ENCODE measurements around the gene CCL27. TPM values are rescaled to one million over a fixed set of nuclear protein-coding genes. Genes with fewer than 3 reads are reported as not detected.
A peak's percentile ranks its signal among the peaks of the same experiment; 100 is the strongest.

Gene CCL27
- total RNA-seq, 2 experiments from 2014 or later: 0.23 TPM; not detected in 1

DNA sequence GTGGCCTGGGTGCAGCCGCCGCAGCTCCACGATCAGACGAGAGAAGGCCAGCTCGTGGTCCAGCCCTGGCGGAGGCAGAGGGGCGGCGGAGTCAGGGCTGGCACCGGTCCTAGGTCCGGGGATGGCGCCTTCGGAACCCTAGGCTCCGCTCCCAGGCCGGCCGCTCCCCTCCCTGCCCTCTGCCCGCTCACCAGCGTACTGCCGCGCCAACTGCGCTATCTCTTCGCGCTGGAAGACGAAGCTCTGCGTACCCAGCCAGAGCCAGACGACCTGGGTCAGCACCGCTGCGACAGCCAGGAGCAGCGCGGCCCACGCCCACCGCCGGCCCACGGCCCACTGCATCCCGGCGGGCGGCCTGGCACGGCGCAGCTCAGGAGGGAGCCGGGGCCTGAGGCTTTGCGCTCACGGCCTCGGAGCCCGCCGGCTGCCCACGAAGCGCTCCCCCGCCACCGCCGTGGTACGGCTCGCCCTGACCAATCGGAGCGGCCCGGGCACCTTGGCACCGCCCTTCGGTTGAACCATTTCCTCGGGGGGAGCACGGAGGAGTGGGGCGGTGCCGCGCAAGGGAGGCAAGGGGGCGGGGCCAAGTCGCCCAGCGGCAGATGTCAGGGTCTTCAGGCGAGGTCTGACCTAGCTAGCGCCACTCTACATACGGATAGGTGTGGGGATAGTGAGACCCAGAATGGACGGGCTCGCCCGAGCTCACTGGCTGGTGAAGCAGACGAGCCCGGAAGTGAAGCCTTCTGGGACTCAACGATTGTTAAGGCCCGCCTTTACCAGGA is 24.9 kb downstream of the CCL27 start, which contains the start of gene SIGMAR1:
Gene SIGMAR1 (minus strand): TSS at position 432 of the 782 bp plus-strand sequence. CDS start 90 bp downstream, at position 342.
- intact Hi-C loops (cut with DNase I, micrococcal nuclease): loop anchor here (1.0 to 10.0 kb wide), 10 partner anchors 9 to 1177 kb away; partner anchors contain the start of genes DNAI1 (in 2 of the 2), FAM219A (in 2 of the 2), GALT (in 2 of the 2) and DCTN3 (in 1 of the 2)
- Mint-ChIP-seq H3K4me1 (peaks cover 40% of the 10 kb centered on the region), H3K27ac (peak within 1 kb of the TSS; percentile 92), H3K4me3 (peak within 1 kb of the TSS; percentile 84), H3K36me3 (ENCODE audit: low read depth) (peaks cover 21% of the 10 kb centered on the region), H3K9me3 (ENCODE audit: low read depth) (no peaks in the 10 kb centered on the region), H3K27me3 (no peaks in the 10 kb centered on the region)
- peak; percentile 96 for DNase-seq
- ChIA-PET POLR2A (interaction anchor here (0.5 to 3.4 kb wide), 10 partner anchors 9 to 179 kb away, joined by 3 to 16 read pairs (median 3); partner anchors contain the start of genes DCTN3, DNAI1, FAM219A and GALT), CTCF (interaction anchor here (0.6 to 8.3 kb wide), 18 partner anchors 10 to 375 kb away, joined by 3 to 131 read pairs (median 5); partner anchors contain the start of genes DCTN3, GALT, IL11RA and RPP25L)
- ATAC-seq: peak; percentile 94

GRCh38 chr9:34636791-34637355 is 25.6 kb downstream of the CCL27 start:
- H3K27ac Mint-ChIP-seq: peak overlapping the region; percentile 87
- H3K9me3 Mint-ChIP-seq (ENCODE audit: low read depth): no peaks in the 10 kb centered on the region
- ATAC-seq: peak; percentile 2
- H3K27me3 Mint-ChIP-seq: no peaks in the 10 kb centered on the region
- peaks cover 40% of the 10 kb centered on the region for H3K4me1 Mint-ChIP-seq
- peak overlapping the region; percentile 84 for H3K4me3 Mint-ChIP-seq
- POLR2A ChIA-PET: interaction anchor here (0.5 to 3.4 kb wide), 5 partner anchors 10 to 28 kb away, joined by 3 to 16 read pairs (median 3); partner anchors contain the start of genes DCTN3 and GALT
- peak; percentile 41 for DNase-seq
- CTCF ChIA-PET: interaction anchor here (0.8 to 8.3 kb wide), 12 partner anchors 10 to 233 kb away, joined by 3 to 131 read pairs (median 8); partner anchors contain the start of genes DCTN3, GALT, IL11RA and RPP25L
- H3K36me3 Mint-ChIP-seq (ENCODE audit: low read depth): peaks cover 21% of the 10 kb centered on the region
- intact Hi-C loops (cut with DNase I, micrococcal nuclease): loop anchor here (1.0 to 10.0 kb wide), 10 partner anchors 9 to 1178 kb away; partner anchors contain the start of genes DNAI1 (in 2 of the 2), FAM219A (in 2 of the 2), DCTN3 (in 1 of the 2) and GALT (in 1 of the 2)

DNA sequence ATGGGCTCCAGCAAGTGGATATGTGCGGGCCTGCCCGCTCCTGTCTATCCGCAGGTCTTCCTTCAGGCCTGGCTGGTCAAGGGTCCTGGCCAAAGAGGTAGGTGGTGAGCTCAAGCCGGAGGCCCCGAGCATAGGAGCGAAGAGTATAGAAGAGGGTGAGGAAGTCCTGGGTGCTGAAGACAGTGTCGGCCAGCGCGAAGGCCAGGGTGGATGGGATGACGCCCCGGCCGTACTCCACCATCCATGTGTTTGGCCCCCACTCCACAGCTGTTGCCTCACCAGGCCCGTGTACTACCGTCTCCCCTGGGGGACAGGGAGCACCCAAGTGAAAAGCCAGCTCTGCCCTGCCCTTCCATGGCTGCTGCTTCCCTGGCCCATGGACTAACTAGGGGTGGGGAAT is 26.9 kb downstream of the CCL27 start:
- ChIA-PET CTCF (interaction anchor here (0.9 to 8.3 kb wide), 10 partner anchors 10 to 232 kb away, joined by 3 to 131 read pairs (median 20); partner anchors contain the start of genes DCTN3, GALT, IL11RA and RPP25L), POLR2A (interaction anchor here (1.8 kb wide), 1 partner anchor 16 kb away, joined by 4 read pairs; the partner anchor contains the start of gene DCTN3)
- H3K36me3 Mint-ChIP-seq (ENCODE audit: low read depth): peaks cover 21% of the 10 kb centered on the region
- ATAC-seq: no peak
- DNase-seq: no peak
- peak overlapping the region; percentile 84 for H3K4me3 Mint-ChIP-seq
- peaks cover 37% of the 10 kb centered on the region for H3K4me1 Mint-ChIP-seq
- no peak overlapping the region for H3K27ac Mint-ChIP-seq
- H3K27me3 Mint-ChIP-seq: peaks cover under 1% of the 10 kb centered on the region
- H3K9me3 Mint-ChIP-seq (ENCODE audit: low read depth): no peaks in the 10 kb centered on the region
- intact Hi-C loops (cut with DNase I, micrococcal nuclease): loop anchor here in 1 of 2 experiments (5.0 to 10.0 kb wide), 3 partner anchors 178 to 1179 kb away; partner anchors contain the start of genes DNAI1, FAM219A, HINT2 and SPAG8

- Mint-ChIP-seq H3K27ac (no peak overlapping the region), H3K4me1 (peaks cover 37% of the 10 kb centered on the region), H3K9me3 (ENCODE audit: low read depth) (no peaks in the 10 kb centered on the region), H3K36me3 (ENCODE audit: low read depth) (peaks cover 21% of the 10 kb centered on the region), H3K27me3 (peaks cover 7% of the 10 kb centered on the region), H3K4me3 (no peak overlapping the region)
- ATAC-seq: no peak
- intact Hi-C loops (cut with DNase I, micrococcal nuclease): loop anchor here (1.0 to 10.0 kb wide), 5 partner anchors 14 to 1180 kb away; partner anchors contain the start of genes RPP25L (in 2 of the 2), DCTN3 (in 1 of the 2), DNAI1 (in 1 of the 2) and FAM219A (in 1 of the 2)
- CTCF ChIA-PET: interaction anchor here (0.6 to 8.3 kb wide), 32 partner anchors 9 to 1097 kb away, joined by 3 to 131 read pairs (median 4); partner anchors contain the start of genes CCL19, CCL27, DCTN3 and GALT
- no peak for DNase-seq
- POLR2A ChIA-PET: no interaction called here
Measured at GRCh38 chr9:34634551-34635248, 27.8 kb downstream of the CCL27 start.

DNA sequence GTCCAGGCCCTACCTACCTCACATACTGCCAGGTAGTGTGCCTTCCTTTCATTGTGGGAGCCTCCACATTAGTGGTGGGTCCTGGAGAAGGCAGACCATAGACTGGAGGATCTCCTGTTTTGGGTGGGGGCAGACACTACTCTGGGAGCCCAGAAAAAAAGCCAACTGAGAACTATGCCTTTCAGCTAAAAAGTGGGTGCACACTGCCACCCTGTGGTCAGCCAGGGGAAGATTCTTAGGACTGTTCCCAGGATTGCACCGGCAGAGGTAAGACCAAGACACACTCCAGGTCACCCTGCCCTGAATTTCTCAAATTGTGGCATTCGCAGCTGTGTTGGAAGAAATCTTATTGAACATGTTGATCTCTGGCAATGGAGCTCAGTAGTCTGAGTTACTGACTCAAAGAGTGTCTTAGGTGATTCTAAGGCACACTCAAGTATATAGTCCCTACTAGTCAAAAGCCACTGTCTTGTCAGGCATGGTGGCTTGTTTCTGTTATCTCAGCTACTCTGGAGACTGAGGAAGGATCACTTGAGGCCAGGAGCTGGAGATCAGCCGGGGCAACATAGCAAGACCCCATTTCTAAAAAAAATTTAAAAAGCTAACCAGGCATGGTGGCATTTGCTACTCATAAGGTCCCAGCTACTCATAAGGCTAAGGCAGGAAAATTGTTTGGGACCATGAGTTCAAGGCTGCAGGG is 28.5 kb downstream of the CCL27 start:
- ATAC-seq (peak; percentile 34), DNase-seq (peak; percentile 87)
- no peak overlapping the region for H3K4me3 Mint-ChIP-seq
- H3K36me3 Mint-ChIP-seq (ENCODE audit: low read depth): peaks cover 21% of the 10 kb centered on the region
- H3K9me3 Mint-ChIP-seq (ENCODE audit: low read depth): no peaks in the 10 kb centered on the region
- H3K4me1 Mint-ChIP-seq: peaks cover 42% of the 10 kb centered on the region
- CTCF ChIA-PET: interaction anchor here (0.6 to 8.3 kb wide), 32 partner anchors 9 to 1098 kb away, joined by 3 to 131 read pairs (median 4); partner anchors contain the start of genes CCL19, CCL27, DCTN3 and GALT
- no peak overlapping the region for H3K27ac Mint-ChIP-seq
- POLR2A ChIA-PET: no interaction called here
- intact Hi-C loops (cut with DNase I, micrococcal nuclease): loop anchor here (1.0 to 10.0 kb wide), 3 partner anchors 14 to 1181 kb away; partner anchors contain the start of genes RPP25L (in 2 of the 2), DCTN3 (in 1 of the 2), HINT2 (in 1 of the 2) and SPAG8 (in 1 of the 2)
- H3K27me3 Mint-ChIP-seq: peaks cover 12% of the 10 kb centered on the region

DNA sequence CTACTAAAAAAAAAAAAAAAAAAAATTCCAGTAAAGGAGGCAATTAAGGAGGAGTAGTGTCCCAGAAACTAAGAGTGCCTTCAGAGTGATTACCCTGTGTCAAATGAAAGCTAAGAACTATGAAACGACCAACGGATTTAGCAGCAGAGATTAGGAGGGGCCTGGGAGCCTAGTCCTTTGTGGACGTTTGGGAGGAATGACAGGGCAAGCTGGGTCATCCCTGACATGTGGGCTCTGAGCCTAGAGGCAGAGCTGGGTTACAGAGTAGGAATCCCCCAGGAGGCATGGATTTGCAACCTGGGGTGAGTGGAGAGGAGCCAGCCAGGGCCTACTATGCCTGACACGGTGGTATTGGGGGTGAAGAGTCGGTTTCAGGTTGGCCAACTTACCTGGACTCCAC is 29.3 kb downstream of the CCL27 start:
- H3K4me1 Mint-ChIP-seq: peaks cover 38% of the 10 kb centered on the region
- intact Hi-C loops (cut with DNase I, micrococcal nuclease): loop anchor here in 1 of 2 experiments (10.0 kb wide), 1 partner anchor 1182 kb away; the partner anchor contains the start of genes HINT2 and SPAG8
- no peak overlapping the region for H3K27ac Mint-ChIP-seq
- no peaks in the 10 kb centered on the region for H3K9me3 Mint-ChIP-seq (ENCODE audit: low read depth)
- no peak overlapping the region for H3K4me3 Mint-ChIP-seq
- ATAC-seq: no peak
- H3K27me3 Mint-ChIP-seq: peaks cover 17% of the 10 kb centered on the region
- DNase-seq: no peak
- CTCF ChIA-PET: interaction anchor here (0.6 to 8.3 kb wide), 24 partner anchors 8 to 1346 kb away, joined by 3 to 131 read pairs (median 6); partner anchors contain the start of genes CCL27, DCTN3, GALT and IL11RA
- H3K36me3 Mint-ChIP-seq (ENCODE audit: low read depth): peaks cover 21% of the 10 kb centered on the region
- POLR2A ChIA-PET: no interaction called here

GRCh38 chr9:34630402-34631154 is 31.9 kb downstream of the CCL27 start:
- Mint-ChIP-seq H3K9me3 (ENCODE audit: low read depth) (no peaks in the 10 kb centered on the region), H3K27ac (no peak overlapping the region), H3K4me3 (no peak overlapping the region), H3K4me1 (peaks cover 28% of the 10 kb centered on the region), H3K36me3 (ENCODE audit: low read depth) (peaks cover 10% of the 10 kb centered on the region), H3K27me3 (peaks cover 31% of the 10 kb centered on the region)
- ChIA-PET CTCF (interaction anchor here (0.8 to 1.4 kb wide), 3 partner anchors 10 to 20 kb away, joined by 3 to 4 read pairs (median 3); partner anchors contain the start of gene DCTN3), POLR2A (no interaction called here)
- intact Hi-C loops (cut with DNase I, micrococcal nuclease): loop anchor here in 1 of 2 experiments (10.0 kb wide), 1 partner anchor 1184 kb away; the partner anchor contains the start of genes HINT2 and SPAG8
- ATAC-seq (no peak), DNase-seq (no peak)

- Mint-ChIP-seq H3K27me3 (peaks cover 37% of the 10 kb centered on the region), H3K4me3 (peak overlapping the region; percentile 61), H3K27ac (no peak overlapping the region), H3K4me1 (peaks cover 17% of the 10 kb centered on the region), H3K36me3 (ENCODE audit: low read depth) (no peaks in the 10 kb centered on the region), H3K9me3 (ENCODE audit: low read depth) (no peaks in the 10 kb centered on the region)
- intact Hi-C loops (cut with DNase I, micrococcal nuclease): no loop called here
- POLR2A ChIA-PET: no interaction called here
- DNase-seq (no peak), ATAC-seq (no peak)
- CTCF ChIA-PET: interaction anchor here (0.7 to 2.6 kb wide), 3 partner anchors 10 to 26 kb away, joined by 3 to 9 read pairs (median 8); partner anchors contain the start of genes DCTN3 and GALT
Measured at GRCh38 chr9:34629491-34629808, 33.0 kb downstream of the CCL27 start.

Measured in activated CD4-positive, alpha-beta T cell treated with anti-CD3 and anti-CD28 coated beads for 36 hours (primary cell).